HG03565 (cell line): ENCODE data around the gene TNFSF12.
A peak's percentile ranks its signal among the peaks of the same experiment; 100 is the strongest.

Source experiments
- ATAC-seq: cut with Tn5 transposase; IDR thresholded peaks from one replicate; pipeline ENCODE4 v1.9.1; 2021; ENCODE audit warnings: mild to moderate bottlenecking, moderate library complexity; ENCODE audit not compliant: unreplicated experiment

Gene TNFSF12

GRCh38 chr17:7541074-7541621, 7.7 kb upstream of the TNFSF12 start:
- ATAC-seq, result no peak

GRCh38 chr17:7544911-7545310, 3.9 kb upstream of the TNFSF12 start:
- no peak for ATAC-seq

- ATAC-seq, result no peak
These were observed 670 bp downstream of the TNFSF12 start for GRCh38 chr17:7549401-7550055.

GRCh38 chr17:7550344-7550743, 1.5 kb downstream of the TNFSF12 start:
- ATAC-seq, result no peak

GRCh38 chr17:7551396-7551795, 2.5 kb downstream of the TNFSF12 start:
- ATAC-seq, result no peak

- no peak for ATAC-seq
These were observed 3.8 kb downstream of the TNFSF12 start for GRCh38 chr17:7552621-7553051.

GRCh38 chr17:7553356-7553755, 4.5 kb downstream of the TNFSF12 start:
- ATAC-seq, result no peak

- no peak for ATAC-seq
These were observed 6.6 kb downstream of the TNFSF12 start for GRCh38 chr17:7555320-7555948.

GRCh38 chr17:7556627-7557026, 7.8 kb downstream of the TNFSF12 start:
- ATAC-seq, result no peak

GRCh38 chr17:7557147-7557764, 8.4 kb downstream of the TNFSF12 start:
- ATAC-seq, result no peak

GRCh38 chr17:7557775-7558543, 9.1 kb downstream of the TNFSF12 start:
- no peak for ATAC-seq

- no peak for ATAC-seq
These were observed 9.9 kb downstream of the TNFSF12 start, which contains the start of gene TNFSF13 for GRCh38 chr17:7558544-7559319. Gene TNFSF13, plus strand, starts transcription at chr17:7558750. Its CDS starts 290 bp downstream, at chr17:7559040.

- ATAC-seq, result no peak
These were observed 10.7 kb downstream of the TNFSF12 start for GRCh38 chr17:7559320-7560171.

GRCh38 chr17:7560172-7561027, 11.5 kb downstream of the TNFSF12 start:
- ATAC-seq, result no peak

- ATAC-seq, result peak; percentile 35
These were observed 12.2 kb downstream of the TNFSF12 start for GRCh38 chr17:7561028-7561575.

GRCh38 chr17:7561589-7562207, 12.8 kb downstream of the TNFSF12 start, which contains the start of gene SENP3:
Gene SENP3, plus strand, starts transcription at chr17:7561919. Its CDS starts 1,158 bp downstream, at chr17:7563077.
- ATAC-seq, result peak; percentile 69

- no peak for ATAC-seq
These were observed 13.3 kb downstream of the TNFSF12 start for GRCh38 chr17:7562208-7562605.
